Trophoblast cell (in vitro differentiated cells and primary cell): ENCODE results near the gene NCAM1.

Source experiments
- DNase-seq, 2 donors: peaks; one replicate each; pipeline ENCODE4 v3.0.0-alpha.2; 2016
- H2AFZ ChIP-seq: 2 replicates; pipeline ENCODE4 v1.6.1; 2013; ENCODE audit warnings: low read length, moderate library complexity, mild to moderate bottlenecking; ENCODE audit not compliant: insufficient read depth, poor library complexity
- H2AK5ac ChIP-seq: 2 replicates; pipeline ENCODE4 v1.6.1; 2013; ENCODE audit warnings: mild to moderate bottlenecking, low read length
- H2BK120ac ChIP-seq: 2 replicates; pipeline ENCODE4 v1.6.1; 2013; ENCODE audit warnings: low read length, mild to moderate bottlenecking, moderate library complexity; ENCODE audit not compliant: insufficient read depth, poor library complexity
- H2BK12ac ChIP-seq: 2 replicates; pipeline ENCODE4 v1.6.1; 2013; ENCODE audit warnings: mild to moderate bottlenecking, low read length, moderate library complexity
- H2BK5ac ChIP-seq: 2 replicates; pipeline ENCODE4 v1.6.1; 2013; ENCODE audit warnings: low read length, low read depth, moderate library complexity, mild to moderate bottlenecking; ENCODE audit not compliant: poor library complexity
- H3K14ac ChIP-seq: 2 replicates; pipeline ENCODE4 v1.6.1; 2013; ENCODE audit warnings: mild to moderate bottlenecking, low read length
- H3K18ac ChIP-seq: 2 replicates; pipeline ENCODE4 v1.6.1; 2013; ENCODE audit warnings: mild to moderate bottlenecking, low read length
- H3K23ac ChIP-seq: 2 replicates; pipeline ENCODE4 v1.6.1; 2013; ENCODE audit warnings: low read length
- H3K27ac ChIP-seq: 2 replicates; pipeline ENCODE4 v1.5.1; 2013; ENCODE audit warnings: low read depth, mild to moderate bottlenecking, inconsistent platforms, low read length, moderate library complexity
- H3K27me3 ChIP-seq: 2 replicates; pipeline ENCODE4 v1.6.1; 2013; ENCODE audit warnings: inconsistent platforms, mild to moderate bottlenecking, low read length, moderate library complexity; ENCODE audit not compliant: insufficient read depth
- H3K36me3 ChIP-seq, 2 experiments: 1 replicate in 1 of 2; 2 replicates in 1 of 2; pipeline ENCODE4 v1.6.1; 2013; ENCODE audit warnings: low read length in 2 of 2, mild to moderate bottlenecking in 2 of 2, moderate library complexity in 1 of 2; ENCODE audit not compliant: insufficient read depth in 2 of 2, control insufficient read depth in 1 of 2
- H3K4ac ChIP-seq: 2 replicates; pipeline ENCODE4 v1.6.1; 2013; ENCODE audit warnings: low read depth, mild to moderate bottlenecking, low read length, moderate library complexity
- H3K4me1 ChIP-seq, 2 experiments: 1 replicate in 1 of 2; 2 replicates in 1 of 2; pipeline ENCODE4 v1.6.1; 2013; ENCODE audit warnings: low read length in 2 of 2, mild to moderate bottlenecking in 2 of 2, moderate library complexity in 1 of 2; ENCODE audit not compliant: insufficient read depth in 2 of 2, control insufficient read depth in 1 of 2
- H3K4me2 ChIP-seq: 2 replicates; pipeline ENCODE4 v1.6.1; 2013; ENCODE audit warnings: inconsistent platforms, mild to moderate bottlenecking, low read length, moderate library complexity
- H3K4me3 ChIP-seq: 2 replicates; pipeline ENCODE4 v1.5.1; 2013; ENCODE audit warnings: mild to moderate bottlenecking, low read depth, low read length, inconsistent platforms
- H3K79me1 ChIP-seq: one replicate; pipeline ENCODE4 v1.6.1; 2013; ENCODE audit warnings: low read length
- H3K79me2 ChIP-seq: 2 replicates; pipeline ENCODE4 v1.6.1; 2013; ENCODE audit warnings: low read length, mild to moderate bottlenecking; ENCODE audit not compliant: control insufficient read depth, insufficient read depth, poor library complexity
- H3K9ac ChIP-seq: 2 replicates; pipeline ENCODE4 v1.6.1; 2013; ENCODE audit warnings: mild to moderate bottlenecking, low read length
- H3K9me3 ChIP-seq: 2 replicates; pipeline ENCODE4 v1.6.1; 2013; ENCODE audit warnings: low read depth, mild to moderate bottlenecking, control low read depth, inconsistent platforms, low read length; ENCODE audit not compliant: insufficient read depth
- H4K12ac ChIP-seq: 2 replicates; pipeline ENCODE4 v1.6.1; 2013; ENCODE audit warnings: low read depth, mild to moderate bottlenecking, low read length, moderate library complexity
- H4K8ac ChIP-seq: 2 replicates; pipeline ENCODE4 v1.6.1; 2013; ENCODE audit warnings: low read depth, mild to moderate bottlenecking, low read length, moderate library complexity
- H4K91ac ChIP-seq: one replicate; pipeline ENCODE4 v1.6.1; 2013; ENCODE audit warnings: low read depth, mild to moderate bottlenecking, low read length, moderate library complexity
- WGBS: extraction: QIAGEN DNeasy Blood & Tissue Kit; methylation state at CpG from one replicate; pipeline ENCODE4 v1.1.7; 2013; ENCODE audit warnings: missing lambda C conversion rate; ENCODE audit not compliant: insufficient read length, insufficient coverage; ENCODE audit errors: extremely low coverage; 5-methylcytosine and 5-hydroxymethylcytosine counted together

NCAM1 gene

DNA sequence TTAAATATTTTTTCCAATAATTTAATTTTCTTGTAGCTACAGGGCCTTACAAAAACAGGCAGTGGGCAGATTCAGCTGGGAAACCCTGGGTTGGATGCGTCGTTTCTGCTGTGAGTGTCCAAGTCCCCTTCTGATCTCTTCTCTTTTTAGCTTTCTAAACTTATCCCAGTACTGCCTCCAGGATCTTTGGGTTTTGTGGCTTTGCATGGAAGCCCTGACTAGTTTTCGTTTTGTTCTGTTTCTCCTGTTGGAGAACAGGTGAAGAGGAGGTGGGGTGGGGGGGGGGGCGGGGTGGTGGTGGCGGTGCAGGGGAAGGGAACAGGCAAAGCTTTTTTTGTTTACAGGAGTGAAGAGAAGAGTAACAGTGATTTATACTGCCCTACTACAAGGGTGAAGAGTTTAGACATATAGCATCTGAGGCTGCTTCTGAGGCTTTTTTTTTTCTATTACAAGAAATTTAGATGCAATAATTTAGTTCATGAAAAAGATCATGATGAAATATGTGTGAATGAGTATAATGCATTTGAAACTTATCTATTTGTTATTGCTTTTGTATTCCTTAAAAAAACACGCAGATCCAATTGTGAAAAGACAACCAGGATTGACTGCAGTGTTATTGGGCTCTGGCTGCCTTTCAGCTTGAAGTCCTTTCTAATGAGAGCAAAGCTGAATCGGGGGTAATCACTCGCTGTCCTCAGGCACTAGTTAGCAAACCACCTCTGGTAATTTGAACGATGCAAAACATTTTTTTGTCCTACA lies 142.9 kb downstream of the NCAM1 start:
- no peak overlapping the region for H3K18ac ChIP-seq
- no peak overlapping the region for H2BK12ac ChIP-seq
- H3K14ac ChIP-seq, result no peak overlapping the region
- H3K79me2 ChIP-seq, result no peaks in the 10 kb centered on the region
- H3K4me3 ChIP-seq, result no peak overlapping the region
- H2AK5ac ChIP-seq, result no peak overlapping the region
- no peak overlapping the region for H3K23ac ChIP-seq
- H2AFZ ChIP-seq, result no peak overlapping the region
- H3K9ac ChIP-seq, result no peak overlapping the region
- H3K27ac ChIP-seq, result no peak overlapping the region
- H3K4ac ChIP-seq, result no peak overlapping the region
- H4K91ac ChIP-seq, result no peak overlapping the region
- no peaks in the 10 kb centered on the region for H3K36me3 ChIP-seq
- H4K12ac ChIP-seq, result no peak overlapping the region
- no CpG with 5 or more reads among the region's 9 CpGs for WGBS
- no peak overlapping the region for H2BK5ac ChIP-seq
- no peak overlapping the region for H4K8ac ChIP-seq
- H2BK120ac ChIP-seq, result no peak overlapping the region
- H3K4me1 ChIP-seq, result no peaks in the 10 kb centered on the region
- no peaks in the 10 kb centered on the region for H3K79me1 ChIP-seq
- no peaks in the 10 kb centered on the region for H3K27me3 ChIP-seq
- DNase-seq, result no peak
- H3K9me3 ChIP-seq, result no peaks in the 10 kb centered on the region
- H3K4me2 ChIP-seq, result no peak overlapping the region

DNA sequence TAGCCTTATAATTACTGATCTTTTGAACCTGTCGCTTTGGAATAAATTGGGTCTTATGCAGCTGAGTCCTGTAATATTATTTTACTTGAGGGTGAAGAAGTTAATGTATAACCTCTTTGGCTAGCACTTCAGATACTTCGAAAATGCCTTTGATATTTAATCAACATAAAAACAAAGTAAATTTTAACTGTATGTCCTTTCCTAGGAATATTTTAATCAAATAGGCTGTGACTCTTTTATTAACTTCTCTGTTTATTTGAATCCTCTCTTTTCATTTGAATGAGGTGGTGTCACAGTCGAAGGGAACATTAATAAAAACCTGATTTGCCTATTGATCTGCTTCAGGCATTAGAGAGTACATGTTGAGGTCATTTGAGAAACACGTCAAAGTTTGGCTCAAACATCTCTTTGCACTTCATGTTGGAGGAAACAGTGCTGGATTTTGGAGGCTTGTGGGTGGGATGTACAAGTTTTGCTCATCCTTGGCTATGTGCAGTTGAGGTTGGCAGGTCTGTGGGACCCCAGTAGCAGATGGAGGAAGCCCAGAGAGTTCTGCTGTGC lies 143.6 kb downstream of the NCAM1 start:
- H2BK12ac ChIP-seq, result no peak overlapping the region
- no peak overlapping the region for H3K4me2 ChIP-seq
- WGBS, result no CpG with 5 or more reads among the region's 4 CpGs
- H4K8ac ChIP-seq, result no peak overlapping the region
- H2BK5ac ChIP-seq, result no peak overlapping the region
- DNase-seq, result no peak
- H3K27ac ChIP-seq, result no peak overlapping the region
- H3K27me3 ChIP-seq, result no peaks in the 10 kb centered on the region
- no peaks in the 10 kb centered on the region for H3K4me1 ChIP-seq
- H3K9me3 ChIP-seq, result no peaks in the 10 kb centered on the region
- H3K79me1 ChIP-seq, result no peaks in the 10 kb centered on the region
- no peak overlapping the region for H4K12ac ChIP-seq
- no peak overlapping the region for H3K9ac ChIP-seq
- H2AK5ac ChIP-seq, result no peak overlapping the region
- no peak overlapping the region for H3K14ac ChIP-seq
- H2AFZ ChIP-seq, result no peak overlapping the region
- no peak overlapping the region for H2BK120ac ChIP-seq
- no peaks in the 10 kb centered on the region for H3K36me3 ChIP-seq
- no peak overlapping the region for H3K4ac ChIP-seq
- H3K18ac ChIP-seq, result no peak overlapping the region
- H4K91ac ChIP-seq, result no peak overlapping the region
- H3K4me3 ChIP-seq, result no peak overlapping the region
- H3K23ac ChIP-seq, result no peak overlapping the region
- H3K79me2 ChIP-seq, result no peaks in the 10 kb centered on the region

- no peak overlapping the region for H2BK5ac ChIP-seq
- no peak overlapping the region for H4K91ac ChIP-seq
- no peaks in the 10 kb centered on the region for H3K79me1 ChIP-seq
- H3K4me1 ChIP-seq, result no peaks in the 10 kb centered on the region
- no peaks in the 10 kb centered on the region for H3K79me2 ChIP-seq
- no peak overlapping the region for H3K18ac ChIP-seq
- no peak overlapping the region for H2AK5ac ChIP-seq
- H3K36me3 ChIP-seq, result no peaks in the 10 kb centered on the region
- no peaks in the 10 kb centered on the region for H3K27me3 ChIP-seq
- H2BK12ac ChIP-seq, result no peak overlapping the region
- no peak overlapping the region for H3K9ac ChIP-seq
- no peak overlapping the region for H3K4ac ChIP-seq
- WGBS, result no CpG with 5 or more reads among the region's 2 CpGs
- DNase-seq, result no peak
- H3K9me3 ChIP-seq, result no peaks in the 10 kb centered on the region
- H4K12ac ChIP-seq, result no peak overlapping the region
- H2BK120ac ChIP-seq, result no peak overlapping the region
- no peak overlapping the region for H3K4me2 ChIP-seq
- H3K27ac ChIP-seq, result no peak overlapping the region
- no peak overlapping the region for H3K14ac ChIP-seq
- no peak overlapping the region for H2AFZ ChIP-seq
- H4K8ac ChIP-seq, result no peak overlapping the region
- H3K4me3 ChIP-seq, result no peak overlapping the region
- no peak overlapping the region for H3K23ac ChIP-seq
Measured at GRCh38 chr11:113105592-113105991, 144.4 kb downstream of the NCAM1 start.

DNA sequence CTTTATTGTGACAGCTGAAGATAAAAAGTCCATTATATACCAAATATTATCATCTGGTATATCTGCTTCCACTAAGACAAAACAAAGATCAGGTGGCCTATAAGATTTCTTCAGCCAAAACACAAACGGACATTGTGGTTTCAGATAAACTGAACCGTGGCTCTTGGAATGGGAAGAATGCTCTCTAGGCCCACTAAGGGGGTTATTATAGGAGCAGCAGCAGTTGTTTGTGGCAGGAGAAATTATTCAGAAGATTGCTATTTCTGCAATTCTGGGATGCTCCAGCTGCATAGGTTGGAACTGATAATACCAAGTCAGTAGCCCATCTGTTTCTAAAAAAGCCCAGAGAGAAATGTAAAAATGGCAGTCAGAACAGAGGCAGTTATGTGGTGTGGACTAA lies 145.3 kb downstream of the NCAM1 start:
- Histone ChIP-seq H3K79me1 (no peaks in the 10 kb centered on the region), H3K9ac (no peak overlapping the region), H2AFZ (no peak overlapping the region), H3K36me3 (no peaks in the 10 kb centered on the region), H3K4me1 (no peaks in the 10 kb centered on the region), H3K27me3 (no peaks in the 10 kb centered on the region), H2AK5ac (no peak overlapping the region), H3K4ac (no peak overlapping the region), H3K14ac (no peak overlapping the region), H4K12ac (no peak overlapping the region), H3K18ac (no peak overlapping the region), H3K4me2 (no peak overlapping the region), H2BK12ac (no peak overlapping the region), H3K9me3 (no peaks in the 10 kb centered on the region), H4K91ac (no peak overlapping the region), H3K23ac (no peak overlapping the region), H2BK5ac (no peak overlapping the region), H3K27ac (no peak overlapping the region), H4K8ac (no peak overlapping the region), H3K79me2 (no peaks in the 10 kb centered on the region), H3K4me3 (no peak overlapping the region), H2BK120ac (no peak overlapping the region)
- WGBS, result no CpG with 5 or more reads among the region's 2 CpGs
- DNase-seq, result peak in 1 of 2 donors; percentile 15
